Measurements from ENCODE around the gene NELFE. TPM values are rescaled to one million over a fixed set of nuclear protein-coding genes. Genes with fewer than 3 reads are reported as not detected.

The NELFE gene
- total RNA-seq, 1 experiment from 2014 or later, result 68.3 TPM

- POLR2A ChIA-PET, result interaction anchor here (1.0 to 1.3 kb wide), 3 partner anchors 19 to 125 kb away, joined by 3 to 7 read pairs (median 6); partner anchors contain the start of genes DXO and HSPA1B
- no peak for DNase-seq (ENCODE audit: low read depth, low spot score)
- H3K9ac ChIP-seq (ENCODE audit: low read length), result no peak overlapping the region
Measured at GRCh38 chr6:31952140-31952805, 6.5 kb downstream of the NELFE start.

More at GRCh38 chr6:31952140-31952805, 6.5 kb downstream of the NELFE start:
- RAD21 ChIA-PET (ENCODE audit: low non-redundant PET in 1 of 2, low total read pairs in 2 of 2, uncharacterized antibody in 2 of 2, unreplicated experiment in 2 of 2), result interaction anchor here (0.9 to 1.6 kb wide), 3 partner anchors 50 to 180 kb away, joined by 3 to 4 read pairs (median 3); partner anchors contain the start of gene ZBTB12 (in 1 of the 2)
- H4K20me1 ChIP-seq (ENCODE audit: insufficient read depth), result no peaks in the 10 kb centered on the region
- no peak overlapping the region for H3K4me3 ChIP-seq (replicated peaks in 1 of 2; ENCODE audit: low read depth in 1 of 2, low read length in 2 of 2)
- ATAC-seq, result peak; percentile 80
- BruUV-seq (replicated peaks), result no TSS peak
- CTCF ChIA-PET, result interaction anchor here (0.6 to 1.9 kb wide), 20 partner anchors 9 to 406 kb away, joined by 3 to 11 read pairs (median 4); partner anchors contain the start of genes ATP6V1G2, DXO, LSM2 and LY6G5C
- H3K27me3 ChIP-seq (ENCODE audit: insufficient read depth, low read length), result no peaks in the 10 kb centered on the region
- H3K9me2 ChIP-seq (ENCODE audit: insufficient read depth), result no peaks in the 10 kb centered on the region; the same call in 1 of the 2 replicates
- peaks cover 9% of the 10 kb centered on the region for H3K79me2 ChIP-seq (ENCODE audit: insufficient read depth, low read length)
- peaks cover 0 to 16% of the 10 kb centered on the region in 2 experiments; a peak in 2 of 4 replicates for H3K4me1 ChIP-seq (ENCODE audit: control insufficient read depth in 1 of 2, insufficient read depth in 2 of 2, low read length in 2 of 2)
- H3K4me2 ChIP-seq (ENCODE audit: low read length), result no peak overlapping the region
- TF ChIP-seq CBX3 (IDR thresholded peaks at IDR 0.05; ENCODE audit: low read depth) (no peak), MAX (IDR thresholded peaks at IDR 0.05) (no peak), EZH2 (IDR thresholded peaks at IDR 0.05) (no peak), ELF1 (IDR thresholded peaks at IDR 0.05; ENCODE audit: borderline replicate concordance, low read depth) (no peak), ZNF274 (IDR thresholded peaks at IDR 0.05; ENCODE audit: low read depth, low read length) (no peak), RAD21 (IDR thresholded peaks at IDR 0.05; ENCODE audit: low read depth) (peak; percentile 82), CTCF (IDR thresholded peaks at IDR 0.05 in 2 of 3, conservative IDR thresholded peaks at IDR 0.05 in 1 of 3; ENCODE audit: borderline replicate concordance in 1 of 3, insufficient read depth in 1 of 3, low read depth in 2 of 3, low read length in 2 of 3) (peak; percentile 89 to 95 (median 90)), SIN3A (IDR thresholded peaks at IDR 0.05; ENCODE audit: low read depth) (no peak), ZBTB33 (IDR thresholded peaks at IDR 0.05; ENCODE audit: extremely low read depth, insufficient replicate concordance, low read length) (no peak), SRF (IDR thresholded peaks at IDR 0.05; ENCODE audit: low read depth) (no peak), YY1 (IDR thresholded peaks at IDR 0.05; ENCODE audit: extremely low read depth, insufficient replicate concordance, low read depth, low read length) (peak; percentile 21)
- peaks cover 26 to 51% of the 10 kb centered on the region in 2 experiments for H3K36me3 ChIP-seq (ENCODE audit: control insufficient read depth in 1 of 2, insufficient read depth in 2 of 2, low read length in 2 of 2)
- intact Hi-C loops (cut with micrococcal nuclease), result loop anchor here (1.0 to 2.0 kb wide), 2 partner anchors 49 to 272 kb away; partner anchors contain the start of gene ZBTB12
- H2AFZ ChIP-seq (ENCODE audit: low read depth, low read length, poor library complexity, severe bottlenecking), result no peak overlapping the region
- H3K27ac ChIP-seq (ENCODE audit: low read depth, low read length), result 0 out of 2 replicates have a peak overlapping the region, but pooled peaks have one; percentile 19
- no peaks in the 10 kb centered on the region for H3K9me3 ChIP-seq (ENCODE audit: control insufficient read depth in 1 of 2, insufficient read depth in 1 of 2, low read depth in 1 of 2, low read length in 2 of 2)
